GM21515 (cell line): Measurements from ENCODE around the gene MYEF2.

ENCODE experiments used
- ATAC-seq: cut with Tn5 transposase; IDR thresholded peaks from one replicate; pipeline ENCODE4 v1.9.1; 2021; ENCODE audit not compliant: unreplicated experiment

The MYEF2 gene

DNA sequence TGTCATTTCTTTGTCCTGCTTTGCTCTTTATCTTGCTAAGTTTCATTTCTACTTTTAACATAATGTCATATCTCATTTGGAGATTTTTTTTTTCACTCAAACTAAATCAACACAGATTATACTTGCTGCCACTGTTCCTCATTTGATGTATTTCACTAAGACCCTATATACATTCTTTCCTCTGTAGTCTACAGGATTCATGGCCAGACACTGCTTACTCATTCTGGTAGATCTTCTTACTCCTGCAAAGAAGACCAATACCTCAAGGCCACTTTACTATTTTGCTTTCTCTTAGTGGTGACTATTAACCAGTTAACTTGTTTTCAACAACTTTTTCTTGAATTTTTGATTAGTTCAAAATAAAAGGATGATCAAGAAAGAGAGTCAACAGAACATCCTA is 30.7 kb downstream of the MYEF2 start:
- ATAC-seq, result no peak

- ATAC-seq, result no peak
Observed at GRCh38 chr15:48145923-48146322, 32.2 kb downstream of the MYEF2 start.

GRCh38 chr15:48144889-48145288 is 33.2 kb downstream of the MYEF2 start:
- no peak for ATAC-seq

- no peak for ATAC-seq
Observed at GRCh38 chr15:48143856-48144255, 34.2 kb downstream of the MYEF2 start.

DNA sequence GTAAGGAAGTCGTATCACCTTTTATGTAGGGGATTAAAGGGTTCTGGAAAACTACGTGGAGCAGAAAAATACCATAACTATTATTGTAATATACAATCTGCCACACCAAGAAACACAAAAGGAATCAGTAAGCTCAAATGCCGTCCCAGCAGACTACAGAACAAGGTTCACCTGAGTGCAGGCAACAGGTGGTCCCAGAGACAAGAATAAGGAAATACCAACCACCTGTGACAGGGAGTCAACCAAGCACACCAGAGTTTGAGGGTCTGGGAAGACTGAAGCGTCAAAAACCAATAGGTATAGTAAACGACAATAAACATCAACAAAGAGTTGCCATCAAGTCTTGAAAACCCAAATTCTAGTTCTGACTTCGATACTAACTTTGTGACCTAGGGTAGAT is 45.2 kb downstream of the MYEF2 start:
- no peak for ATAC-seq

GRCh38 chr15:48131324-48131723 is 46.8 kb downstream of the MYEF2 start:
- ATAC-seq, result no peak

- no peak for ATAC-seq
Observed at GRCh38 chr15:48126667-48127355, 51.3 kb downstream of the MYEF2 start.

GRCh38 chr15:48121849-48122248 is 56.2 kb downstream of the MYEF2 start:
- no peak for ATAC-seq

GRCh38 chr15:48120745-48121144 is 57.4 kb downstream of the MYEF2 start, which contains the start of gene SLC24A5:
Gene SLC24A5, plus strand, starts transcription at chr15:48120990. Its CDS starts 55 bp downstream, at chr15:48121045.
- no peak for ATAC-seq

DNA sequence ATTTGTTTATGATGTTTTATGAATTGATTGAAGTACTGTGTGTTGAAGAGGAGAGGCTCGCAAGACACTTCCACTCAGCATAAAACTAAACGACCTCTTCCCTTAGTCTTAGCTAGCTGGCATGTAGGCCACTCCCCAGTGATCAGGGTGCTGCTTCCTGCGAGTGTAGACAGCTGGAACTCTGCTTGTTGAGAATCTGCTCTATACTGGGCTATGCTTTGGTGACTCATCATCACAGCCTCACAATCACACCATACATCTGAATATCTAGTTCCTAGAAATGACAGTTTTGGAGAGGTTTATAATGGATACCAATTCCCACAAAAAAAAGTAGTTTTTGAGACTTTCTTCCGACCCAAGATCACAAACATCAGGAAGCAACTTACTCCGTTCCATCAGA is 58.8 kb downstream of the MYEF2 start:
- no peak for ATAC-seq

- no peak for ATAC-seq
Observed at GRCh38 chr15:48112242-48112641, 65.9 kb downstream of the MYEF2 start.

- no peak for ATAC-seq
Observed at GRCh38 chr15:48109856-48110531, 68.1 kb downstream of the MYEF2 start.

- no peak for ATAC-seq
Observed at GRCh38 chr15:48109212-48109611, 68.9 kb downstream of the MYEF2 start.

DNA sequence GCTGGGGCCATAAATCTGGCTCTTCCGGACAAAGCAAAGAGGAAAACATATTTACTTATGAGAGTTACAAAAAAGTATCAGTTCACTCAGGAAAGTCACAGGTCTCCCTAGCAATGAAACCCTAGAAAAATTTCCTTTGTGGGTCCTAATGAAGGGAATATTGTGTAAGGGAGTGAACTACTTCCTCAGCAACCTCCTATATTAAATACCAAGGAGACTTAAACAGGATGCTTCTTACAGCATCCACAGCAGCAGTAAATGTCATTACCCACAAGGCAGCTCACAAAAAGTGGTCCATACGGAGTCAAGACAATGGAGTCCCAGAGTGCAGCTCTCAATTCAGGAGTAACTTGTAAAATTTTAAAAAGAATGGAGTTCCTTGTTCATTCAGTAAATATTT is 72.2 kb downstream of the MYEF2 start:
- ATAC-seq, result no peak

GRCh38 chr15:48103647-48104046 is 74.4 kb downstream of the MYEF2 start:
- ATAC-seq, result no peak

DNA sequence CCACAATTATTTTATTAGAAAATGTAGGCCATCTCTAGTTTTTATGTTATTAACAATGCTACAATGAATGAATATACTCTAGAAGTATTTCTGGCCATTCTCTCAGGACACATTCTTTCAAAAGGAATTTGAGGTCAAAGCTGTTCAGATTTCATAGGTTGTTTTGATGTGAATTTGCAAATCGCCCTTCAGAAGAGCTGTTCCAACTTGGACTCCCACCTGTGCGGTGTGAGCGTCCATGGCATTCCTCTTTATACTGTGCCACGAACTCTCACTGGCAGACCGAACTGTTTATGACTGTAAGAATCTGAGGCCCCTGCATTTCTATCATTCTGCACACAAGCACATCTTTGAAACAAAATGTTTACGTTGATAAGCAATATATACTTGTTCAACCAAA is 75.9 kb downstream of the MYEF2 start:
- ATAC-seq, result no peak

DNA sequence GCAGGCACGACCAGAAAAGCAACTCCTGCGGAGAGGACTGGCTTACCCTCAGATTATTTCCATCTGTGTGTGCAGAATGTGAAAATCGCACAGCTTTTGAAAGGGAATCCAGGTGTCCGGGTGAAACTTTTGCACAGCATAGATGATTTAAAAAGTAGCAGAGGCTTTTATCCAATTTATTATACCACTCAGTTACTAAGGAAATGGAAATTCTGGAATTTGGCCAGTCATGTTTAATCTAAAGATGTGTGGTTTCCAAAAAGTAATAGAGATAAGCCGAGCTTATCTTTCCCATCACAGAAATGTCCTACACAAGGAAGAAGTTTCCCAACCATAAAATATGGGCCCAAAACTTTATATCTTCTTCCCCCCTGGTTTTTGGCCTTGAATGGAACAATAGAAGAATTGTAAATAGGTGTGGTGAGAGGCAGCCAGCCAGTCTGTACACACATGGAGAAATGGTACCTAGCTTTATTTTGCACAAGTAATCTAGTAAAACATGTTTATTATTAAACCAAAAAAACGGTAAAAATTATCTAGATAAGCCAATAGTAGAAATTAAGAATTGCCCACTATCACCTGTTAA is 76.6 kb downstream of the MYEF2 start:
- ATAC-seq, result no peak

- ATAC-seq, result no peak
Observed at GRCh38 chr15:48097264-48097663, 80.8 kb downstream of the MYEF2 start.

DNA sequence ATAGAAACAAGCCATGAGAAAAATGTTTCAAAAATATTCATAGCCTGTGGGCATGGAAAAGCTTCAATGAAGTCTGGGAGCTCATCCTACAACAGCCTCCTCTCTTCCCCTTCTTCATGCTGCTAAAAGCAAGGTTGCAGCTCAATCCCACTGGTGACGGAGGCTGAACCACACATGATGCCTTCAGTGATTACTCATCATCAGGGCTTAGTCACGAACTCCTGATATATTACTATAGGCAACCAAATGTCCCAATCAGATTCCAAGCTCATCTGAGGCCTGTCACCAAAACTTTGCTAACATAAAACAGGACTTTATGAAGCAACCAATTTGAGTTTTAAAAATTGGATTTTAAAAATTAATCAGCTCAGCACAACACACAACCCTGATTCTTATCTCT is 81.3 kb downstream of the MYEF2 start:
- no peak for ATAC-seq

DNA sequence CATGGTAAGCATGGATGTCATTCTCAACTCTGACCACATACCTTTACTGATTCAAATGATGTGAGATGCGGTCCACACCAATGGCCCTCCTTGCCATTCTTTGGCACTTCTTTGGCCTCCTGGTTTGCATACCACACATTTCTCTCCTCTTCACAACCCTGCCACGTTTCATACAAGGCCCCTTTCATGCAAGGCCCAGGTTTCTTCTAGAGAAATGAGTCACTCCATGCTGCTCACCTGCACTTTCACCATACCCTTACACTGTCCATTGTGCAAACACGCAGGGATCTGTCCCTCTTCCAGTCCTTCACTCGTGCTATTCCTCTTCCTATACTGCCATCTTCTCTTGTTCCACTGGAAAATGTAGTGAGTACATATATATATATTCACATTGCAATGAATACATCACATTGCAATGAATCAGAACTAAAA is 81.7 kb downstream of the MYEF2 start:
- peak; percentile 81 for ATAC-seq

DNA sequence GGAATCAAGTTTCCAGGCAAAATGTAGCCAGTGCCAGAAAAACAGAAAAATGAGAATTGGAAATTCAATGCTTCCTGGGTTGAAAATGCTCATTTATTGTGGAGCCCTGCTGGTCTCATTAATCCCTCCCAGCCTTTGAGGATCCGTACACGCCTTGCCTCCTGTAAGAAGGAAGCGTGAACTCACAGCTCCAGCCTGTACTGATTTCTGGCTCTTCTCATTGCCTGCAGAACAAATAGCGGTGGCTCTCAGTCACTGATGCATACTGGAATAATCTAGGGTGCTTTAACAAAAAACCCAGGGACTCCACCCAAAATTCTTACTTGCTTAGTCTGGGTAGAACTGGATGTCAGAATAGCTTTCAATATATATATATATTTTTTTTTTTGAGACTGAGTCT is 86.6 kb downstream of the MYEF2 start:
- no peak for ATAC-seq

DNA sequence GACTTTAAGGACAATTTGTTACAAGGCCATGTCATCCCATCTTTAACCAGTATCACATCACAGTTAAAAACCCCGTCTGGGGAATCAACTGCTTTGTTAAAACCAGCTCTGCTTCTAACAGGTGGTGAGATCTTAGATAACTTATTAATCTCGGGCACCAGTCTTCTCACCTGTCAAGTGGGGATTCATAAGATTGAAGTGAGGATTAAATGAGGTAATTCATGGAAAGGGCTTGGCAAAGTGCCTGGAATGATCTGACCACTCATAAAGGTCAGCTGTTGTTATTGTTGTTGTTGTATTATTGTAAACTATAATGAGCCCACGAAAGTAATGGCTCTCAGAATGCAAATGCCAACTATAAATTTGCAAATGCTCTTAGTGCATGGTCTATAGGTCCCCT is 87.4 kb downstream of the MYEF2 start:
- no peak for ATAC-seq
